ENCODE data around the gene KNTC1. TPM values are rescaled to one million over a fixed set of nuclear protein-coding genes. Genes with fewer than 3 reads are reported as not detected.
"Not testable (repeated sequence)": the region's sequence is repeated elsewhere in the genome, so short reads cannot be mapped to it uniquely, and the experiment has no call there.

Gene KNTC1
- total and polyA plus RNA-seq, 7 donors = 3.0 to 14.4 (median 7.9) TPM

DNA sequence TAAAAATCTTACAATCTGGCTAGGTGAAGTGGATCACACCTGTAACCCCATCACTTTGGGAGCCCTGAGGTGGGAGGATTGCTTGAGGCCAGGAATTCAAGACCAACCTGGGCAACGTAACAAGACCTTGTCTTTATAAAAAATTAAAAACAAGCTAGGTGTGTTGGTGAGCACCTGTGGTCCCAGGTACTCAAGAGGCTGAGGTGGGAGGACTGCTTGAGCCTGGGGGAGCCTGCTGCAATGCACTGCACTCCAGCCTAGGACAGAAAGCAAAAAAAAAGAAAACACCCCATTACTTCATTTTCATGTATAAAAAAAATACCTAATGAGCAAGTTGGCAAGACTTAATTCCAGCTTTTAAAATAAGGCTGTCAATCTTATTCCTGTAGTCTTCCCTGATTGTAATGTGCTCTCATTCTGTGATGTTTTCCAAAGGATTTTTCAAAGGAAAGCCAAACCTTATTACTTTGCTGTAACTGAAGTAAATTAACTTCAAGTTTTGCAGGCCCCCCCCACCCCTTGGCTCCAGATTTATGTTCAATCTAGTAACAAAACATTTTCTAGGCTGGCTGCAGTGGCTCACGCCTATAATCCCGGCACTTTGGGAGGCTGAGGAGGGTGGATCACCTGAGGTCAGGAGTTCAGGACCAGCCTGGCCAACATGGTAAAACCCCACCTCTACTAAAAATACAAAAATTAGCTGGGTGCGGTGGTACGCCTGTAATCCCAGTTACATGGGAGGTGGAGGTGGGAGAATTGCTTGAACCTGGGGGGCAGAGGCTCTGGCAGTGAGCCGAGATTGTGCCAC is 23.1 kb upstream of the KNTC1 start:
- no peak overlapping the region for H3K4me3 ChIP-seq
- intact Hi-C loops (cut with DNase I) = loop anchor here (5.0 kb wide), 1 partner anchor 237 kb away; the partner anchor contains the start of gene VPS33A
- no peak for DNase-seq
- H3K4me1 ChIP-seq = peaks cover 0 to 13% (median 13%) of the 10 kb centered on the region in 4 donors
- WGBS, 2 donors = 69 to 86% methylated on average over 6 of the region's 6 CpGs
- H3K27me3 ChIP-seq = no peaks in the 10 kb centered on the region
- peaks cover 39 to 66% (median 48%) of the 10 kb centered on the region in 4 donors for H3K36me3 ChIP-seq
- H3K9me3 ChIP-seq = no peaks in the 10 kb centered on the region
- no peak overlapping the region for H3K27ac ChIP-seq
- no peak for TF ChIP-seq CTCF (IDR thresholded peaks at IDR 0.05)

GRCh38 chr12:122505419-122506051 is 21.5 kb upstream of the KNTC1 start:
- peaks cover 49 to 81% (median 63%) of the 10 kb centered on the region in 4 donors for H3K36me3 ChIP-seq
- no peak overlapping the region for H3K27ac ChIP-seq
- DNase-seq = no peak
- intact Hi-C loops (cut with DNase I) = no loop called here
- WGBS, 2 donors = 86 to 90% methylated on average over 11 of the region's 11 CpGs
- no peaks in the 10 kb centered on the region for H3K27me3 ChIP-seq
- no peaks in the 10 kb centered on the region for H3K9me3 ChIP-seq
- H3K4me1 ChIP-seq = peaks cover 0 to 5% (median 5%) of the 10 kb centered on the region in 4 donors
- H3K4me3 ChIP-seq = no peak overlapping the region
- TF ChIP-seq CTCF (IDR thresholded peaks at IDR 0.05) = no peak
- TF ChIP-seq POLR2AphosphoS5 (IDR thresholded peaks at IDR 0.05) = no peak
- TF ChIP-seq EP300 (IDR thresholded peaks at IDR 0.05) = no peak
- TF ChIP-seq POLR2A (IDR thresholded peaks at IDR 0.05) = no peak

- Histone ChIP-seq H3K4me3 (no peak overlapping the region), H3K36me3 (peaks cover 56 to 90% (median 72%) of the 10 kb centered on the region in 4 donors), H3K27me3 (no peaks in the 10 kb centered on the region), H3K9me3 (no peaks in the 10 kb centered on the region), H3K27ac (no peak overlapping the region), H3K4me1 (peaks cover 0 to under 1% (median under 1%) of the 10 kb centered on the region in 4 donors)
- TF ChIP-seq POLR2A (IDR thresholded peaks at IDR 0.05) = no peak
- TF ChIP-seq CTCF (IDR thresholded peaks at IDR 0.05) = no peak
- 91 to 94% methylated on average over 5 of the region's 5 CpGs for WGBS, 2 donors
- intact Hi-C loops (cut with DNase I) = no loop called here
- no peak for DNase-seq
Observed at GRCh38 chr12:122506393-122506938, 20.6 kb upstream of the KNTC1 start.

GRCh38 chr12:122508163-122508562 is 18.9 kb upstream of the KNTC1 start:
- H3K27me3 ChIP-seq = no peaks in the 10 kb centered on the region
- no peak overlapping the region for H3K27ac ChIP-seq
- H3K4me1 ChIP-seq = no peaks in the 10 kb centered on the region
- 91 to 98% methylated on average over 5 of the region's 5 CpGs for WGBS, 2 donors
- intact Hi-C loops (cut with DNase I) = no loop called here
- no peak overlapping the region for H3K4me3 ChIP-seq
- DNase-seq = no peak
- H3K9me3 ChIP-seq = no peaks in the 10 kb centered on the region
- no peak for TF ChIP-seq POLR2A (IDR thresholded peaks at IDR 0.05)
- no peak for TF ChIP-seq CTCF (IDR thresholded peaks at IDR 0.05)
- no peak for TF ChIP-seq EP300 (IDR thresholded peaks at IDR 0.05)
- H3K36me3 ChIP-seq = peaks cover 56 to 100% (median 82%) of the 10 kb centered on the region in 4 donors

DNA sequence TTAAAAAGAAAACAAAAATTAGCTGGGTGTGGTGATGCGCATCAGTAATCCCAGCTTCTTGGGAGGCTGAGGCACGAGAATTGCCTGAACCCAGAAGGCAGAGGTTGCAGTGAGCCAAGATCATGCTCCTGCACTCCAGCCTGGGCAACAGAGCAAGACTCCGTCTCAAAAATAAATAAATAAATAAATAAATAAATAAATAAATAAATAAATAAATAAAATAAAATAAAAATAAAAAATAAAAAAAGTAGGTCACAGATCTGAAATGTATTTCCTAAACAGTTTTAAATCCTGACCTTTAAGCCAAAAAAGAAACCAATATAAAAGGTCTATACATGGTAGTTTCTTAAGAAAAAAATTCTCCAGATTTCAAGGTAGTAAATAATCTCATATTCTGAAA is 14.0 kb upstream of the KNTC1 start:
- WGBS, 2 donors = 85 to 87% methylated on average over 3 of the region's 3 CpGs
- H3K4me3 ChIP-seq; DNase-seq; H3K9me3 ChIP-seq; H3K27me3 ChIP-seq; intact Hi-C loops (cut with DNase I); H3K27ac ChIP-seq; H3K4me1 ChIP-seq: not testable (repeated sequence)
- H3K36me3 ChIP-seq = peaks cover 39 to 100% (median 85%) of the 10 kb centered on the region in 4 donors
